Esophagus muscularis mucosa (tissue), 4 donors: Measurements from ENCODE around the gene ZNF182. TPM values are rescaled to one million over a fixed set of nuclear protein-coding genes. Genes with fewer than 3 reads are reported as not detected.
"Not testable (repeated sequence)": the region's sequence is repeated elsewhere in the genome, so short reads cannot be mapped to it uniquely, and the experiment has no call there.

Experiments
- DNase-seq: peaks from one replicate; pipeline ENCODE4 v3.0.0-alpha.2; 2017; ENCODE audit errors: extremely low spot score
- H3K27ac ChIP-seq, 4 donors: fragments of 200-600 bp; sonication (generic); replicated peaks in 1 of 4; 1 replicate in 3 of 4; 2 replicates in 1 of 4; pipeline ENCODE4 v1.5.1; 2016 to 2019; ENCODE audit warnings: mild to moderate bottlenecking in 1 of 4
- H3K27me3 ChIP-seq, 4 donors: fragments of 200-600 bp; sonication (generic); one replicate each; pipeline versions ENCODE4 v1.5.1 to v1.6.0; 2016 to 2019
- H3K36me3 ChIP-seq, 4 donors: fragments of 200-600 bp; sonication (generic); one replicate each; pipeline ENCODE4 v1.5.1; 2016 to 2019
- H3K4me1 ChIP-seq, 4 donors: fragments of 200-600 bp; sonication (generic); one replicate each; pipeline ENCODE4 v1.5.1; 2016 to 2019
- H3K4me3 ChIP-seq, 4 donors: fragments of 200-600 bp; sonication (generic); 1 replicate in 2 of 4; 2 replicates in 2 of 4; pipeline ENCODE4 v1.5.1; 2016 to 2019; ENCODE audit warnings: mild to moderate bottlenecking in 4 of 4, moderate library complexity in 1 of 4
- H3K9me3 ChIP-seq, 4 donors: fragments of 200-600 bp; sonication (generic); 1 replicate in 3 of 4; 2 replicates in 1 of 4; pipeline ENCODE4 v1.5.1; 2016 to 2019
- CTCF ChIP-seq, 3 experiments: fragments of 200-600 bp in 2 of 3; fragments of 450-650 bp in 1 of 3; sonication (generic) in 2 of 3; IDR thresholded peaks; one replicate each; pipeline ENCODE4 v1.5.1; 2017 to 2019; ENCODE audit warnings: antibody characterized with exemption in 3 of 3, mild to moderate bottlenecking in 2 of 3, moderate library complexity in 1 of 3
- EP300 ChIP-seq: sonication (generic); formaldehyde crosslinking; IDR thresholded peaks from one replicate; pipeline ENCODE4 v1.6.1; 2017; ENCODE audit warnings: antibody characterized with exemption
- POLR2A ChIP-seq: fragments of 450-650 bp; IDR thresholded peaks from one replicate; pipeline ENCODE4 v1.6.1; 2017; ENCODE audit warnings: antibody characterized with exemption, moderate library complexity, mild to moderate bottlenecking, low read depth
- POLR2AphosphoS5 ChIP-seq, 2 donors: sonication (generic); formaldehyde crosslinking; IDR thresholded peaks; one replicate each; pipeline ENCODE4 v1.6.1; 2017; ENCODE audit warnings: antibody characterized with exemption in 2 of 2
- WGBS: methylation state at CpG from one replicate; pipeline ENCODE4 v1.1.5; 2018; 5-methylcytosine and 5-hydroxymethylcytosine counted together
- intact Hi-C: fragments of 100-400 bp; cut with DNase I; formaldehyde crosslinking; loops from one replicate; pipeline ENCODE4 v1.15.1; 2023
- total RNA-seq, 4 donors: library from RNA; depleted of rRNA; stranded (reverse); fragments of >200 nt; gene quantifications; one replicate each; pipeline versions ENCODE4 v1.1.0 to v1.2.1, GENCODE V29; 2016

ZNF182 gene
- 1 to 10 TPM; 3.5 to 6.2 (median 3.9) TPM for total RNA-seq

GRCh38 chrX:48003758-48004457 is at the start of gene ZNF182:
ZNF182 (minus strand) TSS chrX:48003989; CDS start chrX:48002609, 1,380 bp downstream.
- Histone ChIP-seq H3K9me3 (no peaks in the 10 kb centered on the region), H3K27me3 (no peaks in the 10 kb centered on the region), H3K27ac (peak within 1 kb of the TSS; percentile 68 to 82 (median 75)), H3K4me1 (peaks cover 0 to 17% (median 12%) of the 10 kb centered on the region in 4 donors), H3K4me3 (peak within 1 kb of the TSS; percentile 56 to 64 (median 62)), H3K36me3 (no peaks in the 10 kb centered on the region)
- WGBS = 43% methylated on average over 31 of the region's 34 CpGs
- DNase-seq = peak; percentile 96
- TF ChIP-seq POLR2A = no peak
- TF ChIP-seq POLR2AphosphoS5 (IDR thresholded peaks at IDR 0.05) = peak; percentile 85 to 86
- intact Hi-C loops = no loop called here

GRCh38 chrX:48046846-48047245 is 43.1 kb upstream of the ZNF182 start:
- Histone ChIP-seq H3K4me3 (no peak overlapping the region), H3K27ac (peak overlapping the region in 1 of 4 donors; percentile 46), H3K4me1 (no peaks in the 10 kb centered on the region), H3K9me3 (no peaks in the 10 kb centered on the region), H3K36me3 (no peaks in the 10 kb centered on the region), H3K27me3 (no peaks in the 10 kb centered on the region)
- no peak for DNase-seq
- TF ChIP-seq POLR2AphosphoS5 (IDR thresholded peaks at IDR 0.05) = no peak
- no peak for TF ChIP-seq POLR2A
- no peak for TF ChIP-seq EP300
- no peak for TF ChIP-seq CTCF (IDR thresholded peaks at IDR 0.05)
- 70% methylated on average over 5 of the region's 5 CpGs for WGBS
- intact Hi-C loops = no loop called here

GRCh38 chrX:48045410-48046311 is 41.9 kb upstream of the ZNF182 start:
- H3K9me3 ChIP-seq = no peaks in the 10 kb centered on the region
- H3K4me3 ChIP-seq = no peak overlapping the region
- H3K27me3 ChIP-seq = no peaks in the 10 kb centered on the region
- intact Hi-C loops = no loop called here
- 51% methylated on average over 8 of the region's 8 CpGs for WGBS
- TF ChIP-seq POLR2AphosphoS5 (IDR thresholded peaks at IDR 0.05) (no peak), EP300 (no peak), POLR2A (no peak), CTCF (IDR thresholded peaks at IDR 0.05) (no peak)
- H3K27ac ChIP-seq = peak overlapping the region in 2 of 4 donors; percentile 23 to 46
- H3K4me1 ChIP-seq = no peaks in the 10 kb centered on the region
- no peaks in the 10 kb centered on the region for H3K36me3 ChIP-seq
- DNase-seq = no peak

GRCh38 chrX:48043056-48043455 is 39.3 kb upstream of the ZNF182 start:
- DNase-seq = no peak
- Histone ChIP-seq H3K36me3 (no peaks in the 10 kb centered on the region), H3K4me1 (no peaks in the 10 kb centered on the region), H3K27me3 (no peaks in the 10 kb centered on the region), H3K9me3 (no peaks in the 10 kb centered on the region), H3K27ac (no peak overlapping the region), H3K4me3 (no peak overlapping the region)
- intact Hi-C loops = no loop called here
- WGBS = 68% methylated on average over 4 of the region's 4 CpGs
- no peak for TF ChIP-seq EP300
- no peak for TF ChIP-seq POLR2AphosphoS5 (IDR thresholded peaks at IDR 0.05)
- TF ChIP-seq CTCF (IDR thresholded peaks at IDR 0.05) = no peak
- TF ChIP-seq POLR2A = no peak

GRCh38 chrX:48035891-48036290 is 32.1 kb upstream of the ZNF182 start:
- no peaks in the 10 kb centered on the region for H3K9me3 ChIP-seq
- H3K36me3 ChIP-seq = no peaks in the 10 kb centered on the region
- H3K27me3 ChIP-seq = no peaks in the 10 kb centered on the region
- intact Hi-C loops = no loop called here
- WGBS = 59% methylated on average over 4 of the region's 4 CpGs
- TF ChIP-seq EP300 (no peak), POLR2A (no peak), POLR2AphosphoS5 (IDR thresholded peaks at IDR 0.05) (no peak), CTCF (IDR thresholded peaks at IDR 0.05) (no peak)
- no peak overlapping the region for H3K4me3 ChIP-seq
- H3K4me1 ChIP-seq = no peaks in the 10 kb centered on the region
- no peak overlapping the region for H3K27ac ChIP-seq
- no peak for DNase-seq

GRCh38 chrX:48030641-48031173 is 26.9 kb upstream of the ZNF182 start:
- intact Hi-C loops, H3K27me3 ChIP-seq, H3K36me3 ChIP-seq, DNase-seq, H3K4me1 ChIP-seq, H3K9me3 ChIP-seq, H3K4me3 ChIP-seq, H3K27ac ChIP-seq: not testable (repeated sequence)
- WGBS = 70% methylated on average over 10 of the region's 10 CpGs
